Stimulated activated CD8-positive, alpha-beta memory T cell treated with anti-CD3 and anti-CD28 coated beads, Interleukin-7, amount 100 ng/mL, for 1 hour (primary cell): ENCODE data around the gene USP37.

Source experiments
- DNase-seq, 2 donors: peaks; one replicate each; pipeline ENCODE4 v3.0.0-alpha.2; 2020; ENCODE audit warnings: low read depth in 2 of 2

Gene USP37

DNA sequence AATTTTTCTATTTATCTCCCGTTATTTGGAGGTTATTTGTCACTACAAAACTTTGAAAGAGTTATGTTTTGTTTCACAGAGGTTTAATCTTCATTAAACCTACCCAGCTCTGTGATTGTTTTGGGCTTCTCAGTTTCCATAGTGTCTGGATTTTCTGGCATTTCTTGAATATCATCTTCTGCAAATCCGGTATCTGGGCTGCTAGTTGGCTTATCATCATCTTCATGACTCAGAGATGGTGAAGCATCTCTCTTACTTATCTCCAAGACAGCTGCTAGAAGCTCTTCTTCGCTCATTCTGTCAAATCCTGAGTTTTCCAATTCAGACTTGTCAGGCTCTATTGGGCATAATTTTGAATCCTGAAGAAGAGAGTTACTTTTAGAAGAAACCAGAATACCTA lies 93.6 kb downstream of the USP37 start:
- DNase-seq: no peak

GRCh38 chr2:218472988-218473387 lies 95.2 kb downstream of the USP37 start:
- no peak for DNase-seq

DNA sequence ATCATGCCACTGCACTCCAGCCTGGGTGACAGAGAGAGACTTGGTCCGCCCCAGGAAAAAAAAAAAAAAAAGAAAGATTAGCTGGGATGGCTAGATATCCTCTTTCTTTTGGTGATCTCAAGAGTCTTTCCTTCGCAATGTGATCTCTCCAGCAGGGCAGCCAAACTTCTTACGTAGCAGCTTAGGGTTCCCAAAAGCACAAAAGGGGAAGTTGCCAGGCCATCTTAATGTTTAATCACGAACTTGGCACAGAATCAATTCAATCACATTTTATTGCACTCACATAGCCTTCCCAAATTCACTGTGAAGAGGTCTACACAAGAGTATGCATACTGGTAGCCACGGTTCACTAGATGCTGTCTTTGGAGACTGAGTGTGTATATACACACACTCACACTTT lies 96.2 kb downstream of the USP37 start:
- no peak for DNase-seq

DNA sequence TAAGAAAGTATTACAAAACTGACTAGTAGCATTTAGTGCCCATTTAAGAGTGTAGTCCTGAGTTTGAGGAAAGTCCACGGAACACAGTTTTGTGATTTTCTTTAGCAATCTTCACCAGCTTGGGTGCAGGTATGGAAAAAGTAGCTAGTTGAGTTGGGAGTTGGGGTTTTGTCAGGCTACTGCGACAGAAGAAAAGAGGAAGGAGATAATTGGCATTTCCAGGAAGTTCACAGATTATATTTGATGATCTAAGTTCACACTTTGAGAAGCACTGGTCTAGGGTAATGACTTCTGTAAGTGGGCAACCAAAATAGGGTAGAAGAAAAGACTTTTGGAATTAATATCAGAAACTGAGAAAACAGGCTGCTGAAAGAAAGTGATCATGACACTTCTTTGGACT lies 97.1 kb downstream of the USP37 start:
- no peak for DNase-seq

DNA sequence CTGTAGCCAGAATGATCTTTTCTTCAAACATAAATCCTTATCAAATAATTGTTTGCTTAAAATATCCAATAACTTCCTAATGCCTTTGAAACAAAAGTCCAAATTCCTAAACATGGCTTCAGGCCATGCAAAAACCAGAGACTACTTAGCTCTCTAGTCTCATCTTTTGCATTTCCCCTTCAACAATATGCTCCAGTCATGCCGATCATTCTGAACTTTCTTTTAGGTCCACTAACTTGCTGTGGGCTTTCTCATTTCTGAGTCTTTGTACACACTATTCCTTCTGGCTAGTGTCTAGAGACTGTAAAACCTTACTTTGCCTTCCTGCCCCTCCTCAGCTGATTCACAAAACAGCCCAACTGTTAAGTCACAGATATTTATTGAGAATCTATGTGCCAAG lies 97.7 kb downstream of the USP37 start:
- DNase-seq: no peak

- no peak for DNase-seq
Measured at GRCh38 chr2:218465987-218466633, 102.0 kb downstream of the USP37 start.

DNA sequence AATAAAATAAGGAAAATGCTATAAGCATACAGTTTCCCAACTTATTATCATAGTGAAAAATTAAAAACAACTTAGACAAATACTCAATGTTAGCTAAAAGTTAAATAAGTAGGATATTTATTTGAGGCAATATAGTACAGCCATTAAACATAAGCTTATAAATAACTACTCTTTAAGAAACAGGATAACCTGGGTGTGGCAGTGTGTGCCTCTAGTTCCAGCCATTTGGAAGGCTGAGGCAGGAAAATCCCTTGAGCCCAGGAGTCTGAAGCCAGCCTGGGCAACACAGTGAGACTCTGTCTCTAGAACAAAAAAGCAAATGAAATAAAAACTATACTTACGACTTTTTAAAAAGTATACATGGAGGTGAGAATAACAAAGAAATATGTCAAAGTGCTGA lies 109.6 kb downstream of the USP37 start:
- no peak for DNase-seq

- DNase-seq: no peak
Measured at GRCh38 chr2:218456849-218457248, 111.3 kb downstream of the USP37 start.

DNA sequence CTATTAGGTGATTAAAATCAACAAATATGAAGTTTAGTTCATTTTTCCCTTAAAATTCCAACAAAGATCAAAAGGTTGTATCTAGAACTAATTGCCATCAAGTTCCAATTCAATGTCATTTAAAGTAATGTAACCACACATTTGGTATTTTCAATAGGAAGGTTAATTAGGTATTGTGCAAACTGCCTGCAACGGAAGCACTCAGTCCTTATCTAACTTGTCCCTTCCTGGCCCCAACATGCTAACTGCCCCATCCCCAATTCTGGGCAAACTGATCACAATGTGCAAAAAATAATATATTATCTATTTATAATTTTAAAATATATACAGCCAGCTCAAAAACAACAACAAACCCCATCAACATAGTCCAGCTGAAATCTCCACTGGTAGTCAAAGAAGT lies 116.1 kb downstream of the USP37 start:
- no peak for DNase-seq

GRCh38 chr2:218448934-218449333 lies 119.2 kb downstream of the USP37 start:
- DNase-seq: no peak

DNA sequence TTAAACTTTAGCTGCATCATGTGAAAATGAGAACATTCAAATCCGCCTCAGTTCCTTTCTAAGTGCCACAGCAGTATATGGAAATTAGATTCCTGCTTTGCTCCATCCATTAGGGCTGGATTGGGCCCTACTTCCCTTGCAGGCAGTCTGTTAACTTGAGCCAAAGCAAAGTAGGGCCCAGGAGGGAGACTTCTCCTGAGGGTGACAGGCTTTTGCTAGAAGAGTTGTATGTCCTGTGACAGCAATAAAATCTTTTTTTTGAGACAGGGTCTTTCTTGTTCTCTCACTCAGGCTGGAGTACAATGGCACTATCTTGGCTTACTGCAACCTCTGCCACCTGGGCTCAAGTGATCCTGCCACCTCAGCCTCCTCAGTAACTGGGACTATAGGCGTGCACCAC lies 121.1 kb downstream of the USP37 start:
- no peak for DNase-seq

GRCh38 chr2:218446547-218446946 lies 121.6 kb downstream of the USP37 start:
- DNase-seq: no peak

GRCh38 chr2:218445602-218446001 lies 122.5 kb downstream of the USP37 start:
- no peak for DNase-seq

DNA sequence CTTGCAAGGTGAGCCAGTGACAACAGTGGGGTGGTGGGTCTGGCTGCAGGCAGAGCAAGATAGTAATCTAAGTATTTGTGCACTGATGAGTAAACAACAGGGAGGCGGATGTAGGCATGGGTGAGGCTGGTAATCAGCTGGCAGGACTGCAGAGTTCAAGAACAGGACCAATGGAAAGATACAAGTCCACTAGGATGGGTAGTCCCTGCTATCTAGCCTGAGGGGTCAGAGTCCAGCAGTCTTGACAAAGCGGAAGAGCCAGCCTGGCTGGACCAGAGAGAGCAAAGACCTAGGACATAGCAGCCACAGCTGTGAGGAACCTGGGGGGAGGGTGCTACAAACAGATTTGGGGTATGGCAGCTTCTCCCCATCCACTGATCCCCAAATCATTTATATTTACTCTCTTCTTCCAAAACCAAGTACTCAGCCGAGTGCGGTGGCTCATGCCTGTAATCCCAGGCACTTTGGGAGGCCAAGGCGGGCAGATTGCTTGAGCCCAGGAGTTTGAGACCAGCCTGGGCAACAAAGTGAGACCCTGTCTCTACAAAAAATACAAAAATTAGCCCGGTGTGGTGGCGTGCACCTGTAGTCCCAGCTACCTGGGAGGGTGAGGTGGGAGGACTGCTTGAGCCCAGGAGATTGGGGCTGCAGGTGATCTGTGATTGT lies 123.3 kb downstream of the USP37 start:
- DNase-seq: no peak

DNA sequence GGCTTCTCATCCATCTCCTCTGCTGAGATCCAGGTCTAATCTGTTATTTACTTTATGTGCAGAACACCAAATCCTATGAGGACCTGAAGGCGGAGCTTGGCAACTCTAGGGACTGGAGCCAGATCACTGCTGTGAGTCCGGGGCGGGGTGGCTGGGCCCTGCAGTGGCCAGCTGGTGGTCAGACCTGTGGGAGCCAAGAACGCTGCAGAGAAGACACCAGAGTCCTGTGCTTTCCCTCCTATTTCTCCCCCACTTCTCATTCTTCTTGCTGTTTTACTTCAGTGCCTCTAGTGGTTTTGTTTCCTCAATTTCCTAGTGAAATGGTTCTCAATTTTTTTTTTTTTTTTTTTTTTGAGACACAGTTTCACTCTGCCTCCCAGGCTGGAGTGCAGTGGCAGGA lies 129.6 kb downstream of the USP37 start:
- DNase-seq: no peak

GRCh38 chr2:218437969-218438368 lies 130.2 kb downstream of the USP37 start:
- DNase-seq: no peak

- DNase-seq: no peak
Measured at GRCh38 chr2:218436992-218437391, 131.2 kb downstream of the USP37 start.

DNA sequence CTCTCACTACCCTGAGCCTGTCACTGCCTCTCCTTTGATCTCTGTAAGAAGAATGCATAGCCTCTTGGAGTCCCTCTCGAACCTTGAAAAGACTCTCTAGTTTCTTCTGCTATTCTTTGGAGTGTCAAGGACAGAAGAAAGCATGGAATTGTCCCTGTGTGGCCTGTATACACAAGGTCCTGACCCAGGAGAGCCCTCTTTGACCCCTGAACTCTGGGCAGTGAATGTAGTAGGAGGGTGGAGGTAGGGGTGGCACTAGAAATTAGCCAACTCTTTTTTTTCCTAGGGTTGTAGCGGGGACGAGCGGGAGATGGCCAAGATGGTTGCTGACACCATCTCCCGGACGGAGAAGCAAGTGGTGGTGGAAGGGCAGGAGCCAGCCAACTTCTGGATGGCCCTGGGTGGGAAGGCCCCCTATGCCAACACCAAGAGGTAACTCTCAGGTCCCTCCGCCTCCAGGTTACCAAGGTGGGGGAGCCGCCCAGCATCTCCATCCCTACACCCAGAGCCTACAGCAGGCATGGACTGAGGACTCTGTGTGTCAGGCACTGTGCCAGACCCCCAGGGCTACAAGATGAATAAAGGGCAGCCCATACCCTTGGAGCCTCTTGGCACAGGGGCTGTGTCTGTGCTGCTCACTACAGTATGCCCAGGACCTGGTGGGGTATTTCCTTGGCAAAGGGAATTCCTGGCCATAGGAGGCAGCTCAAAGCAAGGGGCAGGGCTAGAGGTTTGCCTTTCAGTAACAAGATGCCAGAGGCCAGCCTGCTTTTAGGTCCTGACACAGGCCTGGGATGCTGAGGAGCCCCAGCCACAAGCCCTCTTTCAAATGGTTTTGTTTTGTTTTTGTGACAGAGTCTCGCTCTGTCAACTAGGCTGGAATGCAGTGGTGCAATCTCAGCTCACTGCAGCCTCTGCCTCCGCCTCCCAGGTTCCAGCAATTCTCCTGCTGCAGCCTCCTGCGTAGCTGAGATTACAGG lies 132.9 kb downstream of the USP37 start:
- DNase-seq: no peak

DNA sequence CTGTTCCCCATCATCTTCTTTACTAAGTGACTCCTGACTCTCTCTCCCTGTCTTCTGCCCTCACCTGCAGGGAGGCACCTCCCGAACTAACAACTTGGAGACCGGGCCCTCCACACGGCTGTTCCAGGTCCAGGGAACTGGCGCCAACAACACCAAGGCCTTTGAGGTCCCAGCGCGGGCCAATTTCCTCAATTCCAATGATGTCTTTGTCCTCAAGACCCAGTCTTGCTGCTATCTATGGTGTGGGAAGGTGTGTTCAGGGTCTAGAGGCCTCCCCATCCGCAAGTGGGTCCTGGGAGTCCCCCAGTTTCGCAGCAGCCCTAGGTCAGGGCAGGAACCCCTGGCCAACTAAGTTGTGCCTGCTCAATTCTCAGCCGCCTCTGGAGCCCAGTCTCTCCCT lies 133.7 kb downstream of the USP37 start:
- no peak for DNase-seq

GRCh38 chr2:218432676-218433365 lies 135.3 kb downstream of the USP37 start:
- no peak for DNase-seq

GRCh38 chr2:218431878-218432277 lies 136.3 kb downstream of the USP37 start:
- no peak for DNase-seq

GRCh38 chr2:218430721-218431120 lies 137.4 kb downstream of the USP37 start:
- no peak for DNase-seq
